Measurements from ENCODE around the gene GAGE12C.
"Not testable (repeated sequence)": the region's sequence is repeated elsewhere in the genome, so short reads cannot be mapped to it uniquely, and the experiment has no call there.

Gene GAGE12C, protein sequence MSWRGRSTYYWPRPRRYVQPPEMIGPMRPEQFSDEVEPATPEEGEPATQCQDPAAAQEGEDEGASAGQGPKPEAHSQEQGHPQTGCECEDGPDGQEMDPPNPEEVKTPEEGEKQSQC

DNA sequence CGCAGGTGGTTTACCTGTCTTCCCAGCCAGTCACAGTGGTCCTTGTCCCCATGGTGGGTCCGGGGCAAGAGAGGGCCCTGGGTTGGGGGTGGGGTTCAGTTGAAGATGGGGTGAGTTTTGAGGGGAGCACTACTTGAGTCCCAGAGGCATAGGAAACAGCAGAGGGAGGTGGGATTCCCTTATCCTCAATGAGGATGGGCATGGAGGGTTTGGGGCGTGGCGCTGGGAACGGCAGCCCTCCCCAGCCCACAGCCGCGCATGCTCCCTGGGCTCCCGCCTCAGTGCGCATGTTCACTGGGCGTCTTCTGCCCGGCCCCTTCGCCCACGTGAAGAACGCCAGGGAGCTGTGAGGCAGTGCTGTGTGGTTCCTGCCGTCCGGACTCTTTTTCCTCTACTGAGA lies at the start of gene GAGE12C:
Gene GAGE12C (plus strand): TSS at position 301 of the 400 bp plus-strand sequence. CDS start 1,155 bp downstream, outside the sequence.
- not testable (repeated sequence) for DNase-seq

DNA sequence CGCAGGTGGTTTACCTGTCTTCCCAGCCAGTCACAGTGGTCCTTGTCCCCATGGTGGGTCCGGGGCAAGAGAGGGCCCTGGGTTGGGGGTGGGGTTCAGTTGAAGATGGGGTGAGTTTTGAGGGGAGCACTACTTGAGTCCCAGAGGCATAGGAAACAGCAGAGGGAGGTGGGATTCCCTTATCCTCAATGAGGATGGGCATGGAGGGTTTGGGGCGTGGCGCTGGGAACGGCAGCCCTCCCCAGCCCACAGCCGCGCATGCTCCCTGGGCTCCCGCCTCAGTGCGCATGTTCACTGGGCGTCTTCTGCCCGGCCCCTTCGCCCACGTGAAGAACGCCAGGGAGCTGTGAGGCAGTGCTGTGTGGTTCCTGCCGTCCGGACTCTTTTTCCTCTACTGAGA lies 9.5 kb downstream of the GAGE12C start, which contains the start of gene GAGE12D:
Gene GAGE12D (plus strand): TSS at position 301 of the 400 bp plus-strand sequence. CDS start 1,155 bp downstream, outside the sequence.
- DNase-seq = not testable (repeated sequence)

DNA sequence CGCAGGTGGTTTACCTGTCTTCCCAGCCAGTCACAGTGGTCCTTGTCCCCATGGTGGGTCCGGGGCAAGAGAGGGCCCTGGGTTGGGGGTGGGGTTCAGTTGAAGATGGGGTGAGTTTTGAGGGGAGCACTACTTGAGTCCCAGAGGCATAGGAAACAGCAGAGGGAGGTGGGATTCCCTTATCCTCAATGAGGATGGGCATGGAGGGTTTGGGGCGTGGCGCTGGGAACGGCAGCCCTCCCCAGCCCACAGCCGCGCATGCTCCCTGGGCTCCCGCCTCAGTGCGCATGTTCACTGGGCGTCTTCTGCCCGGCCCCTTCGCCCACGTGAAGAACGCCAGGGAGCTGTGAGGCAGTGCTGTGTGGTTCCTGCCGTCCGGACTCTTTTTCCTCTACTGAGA lies 19.0 kb downstream of the GAGE12C start, which contains the start of gene GAGE12E:
Gene GAGE12E (plus strand): TSS at position 301 of the 400 bp plus-strand sequence. CDS start 1,155 bp downstream, outside the sequence.
- not testable (repeated sequence) for DNase-seq

DNA sequence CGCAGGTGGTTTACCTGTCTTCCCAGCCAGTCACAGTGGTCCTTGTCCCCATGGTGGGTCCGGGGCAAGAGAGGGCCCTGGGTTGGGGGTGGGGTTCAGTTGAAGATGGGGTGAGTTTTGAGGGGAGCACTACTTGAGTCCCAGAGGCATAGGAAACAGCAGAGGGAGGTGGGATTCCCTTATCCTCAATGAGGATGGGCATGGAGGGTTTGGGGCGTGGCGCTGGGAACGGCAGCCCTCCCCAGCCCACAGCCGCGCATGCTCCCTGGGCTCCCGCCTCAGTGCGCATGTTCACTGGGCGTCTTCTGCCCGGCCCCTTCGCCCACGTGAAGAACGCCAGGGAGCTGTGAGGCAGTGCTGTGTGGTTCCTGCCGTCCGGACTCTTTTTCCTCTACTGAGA lies 28.6 kb downstream of the GAGE12C start, which contains the start of gene GAGE12F:
Gene GAGE12F (plus strand): TSS at position 301 of the 400 bp plus-strand sequence. CDS start 1,155 bp downstream, outside the sequence.
- DNase-seq = not testable (repeated sequence)

DNA sequence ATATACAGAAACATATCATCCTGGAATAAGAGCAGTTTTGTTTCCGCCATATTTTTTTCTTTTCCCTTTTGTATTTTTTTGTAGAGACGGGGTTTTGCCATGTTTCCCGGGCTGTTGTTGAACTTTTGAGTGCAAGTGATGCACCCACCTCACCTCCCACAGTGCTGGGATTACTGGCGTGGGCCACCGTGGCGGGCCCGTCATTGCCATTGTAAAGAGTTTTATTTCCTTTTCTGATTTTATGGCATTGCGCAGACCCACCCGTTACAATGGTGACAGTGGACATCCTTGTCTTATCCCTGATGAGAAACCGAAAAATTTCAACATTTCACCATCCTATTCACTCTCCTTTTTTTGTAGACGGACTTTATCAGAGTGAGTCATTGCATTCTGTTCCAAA lies 36.8 kb downstream of the GAGE12C start:
- not testable (repeated sequence) for DNase-seq

DNA sequence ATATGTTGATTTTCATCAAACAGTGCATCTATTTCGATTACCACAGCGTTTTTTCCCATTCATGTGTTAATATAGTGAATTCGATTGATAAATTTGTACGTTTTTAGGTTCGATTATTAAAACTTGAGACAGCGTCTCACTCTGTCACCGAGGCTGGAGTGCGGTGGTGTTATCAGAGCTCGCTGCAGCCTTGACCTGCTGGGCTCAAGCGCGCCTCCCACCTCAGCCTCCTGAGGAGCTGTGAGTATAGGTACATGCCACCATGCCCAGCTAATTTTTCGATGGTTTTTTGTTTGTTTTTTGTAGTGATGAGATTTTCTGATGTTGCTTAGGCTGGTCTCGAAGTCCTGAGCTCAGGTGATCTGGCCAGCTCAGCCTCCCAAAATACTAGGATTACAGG lies 37.2 kb downstream of the GAGE12C start:
- not testable (repeated sequence) for DNase-seq

DNA sequence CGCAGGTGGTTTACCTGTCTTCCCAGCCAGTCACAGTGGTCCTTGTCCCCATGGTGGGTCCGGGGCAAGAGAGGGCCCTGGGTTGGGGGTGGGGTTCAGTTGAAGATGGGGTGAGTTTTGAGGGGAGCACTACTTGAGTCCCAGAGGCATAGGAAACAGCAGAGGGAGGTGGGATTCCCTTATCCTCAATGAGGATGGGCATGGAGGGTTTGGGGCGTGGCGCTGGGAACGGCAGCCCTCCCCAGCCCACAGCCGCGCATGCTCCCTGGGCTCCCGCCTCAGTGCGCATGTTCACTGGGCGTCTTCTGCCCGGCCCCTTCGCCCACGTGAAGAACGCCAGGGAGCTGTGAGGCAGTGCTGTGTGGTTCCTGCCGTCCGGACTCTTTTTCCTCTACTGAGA lies 38.1 kb downstream of the GAGE12C start, which contains the start of gene GAGE12G:
Gene GAGE12G (plus strand): TSS at position 301 of the 400 bp plus-strand sequence. CDS start 1,155 bp downstream, outside the sequence.
- DNase-seq = not testable (repeated sequence)

DNA sequence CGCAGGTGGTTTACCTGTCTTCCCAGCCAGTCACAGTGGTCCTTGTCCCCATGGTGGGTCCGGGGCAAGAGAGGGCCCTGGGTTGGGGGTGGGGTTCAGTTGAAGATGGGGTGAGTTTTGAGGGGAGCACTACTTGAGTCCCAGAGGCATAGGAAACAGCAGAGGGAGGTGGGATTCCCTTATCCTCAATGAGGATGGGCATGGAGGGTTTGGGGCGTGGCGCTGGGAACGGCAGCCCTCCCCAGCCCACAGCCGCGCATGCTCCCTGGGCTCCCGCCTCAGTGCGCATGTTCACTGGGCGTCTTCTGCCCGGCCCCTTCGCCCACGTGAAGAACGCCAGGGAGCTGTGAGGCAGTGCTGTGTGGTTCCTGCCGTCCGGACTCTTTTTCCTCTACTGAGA lies 47.7 kb downstream of the GAGE12C start, which contains the start of gene GAGE12H:
Gene GAGE12H (plus strand): TSS at position 301 of the 400 bp plus-strand sequence. CDS start 1,155 bp downstream, outside the sequence.
- not testable (repeated sequence) for DNase-seq

Data from activated T-cell treated with anti-CD3 and anti-CD28 coated beads, Interleukin-2, amount 50 U/mL, for 48 hours (primary cell).